Chondrocyte (in vitro differentiated cells): ENCODE data around the gene FXN. TPM values are rescaled to one million over a fixed set of nuclear protein-coding genes. Genes with fewer than 3 reads are reported as not detected.
A peak's percentile ranks its signal among the peaks of the same experiment; 100 is the strongest.

Experiments used
- DNase-seq: peaks from one replicate; pipeline ENCODE4 v3.0.0; 2021; ENCODE audit warnings: mixed read lengths, low spot score
- H3K27ac Mint-ChIP-seq: one replicate; pipeline ENCODE4 v1.8.0; 2021; ENCODE audit warnings: mild to moderate bottlenecking, moderate library complexity, mixed read lengths; ENCODE audit not compliant: unreplicated experiment
- H3K27me3 Mint-ChIP-seq: 2 replicates; pipeline ENCODE4 v1.8.0; 2021; ENCODE audit warnings: low read depth, mixed read lengths
- H3K36me3 Mint-ChIP-seq: 2 replicates; pipeline ENCODE4 v1.8.0; 2021; ENCODE audit warnings: low read depth, mixed read lengths
- H3K4me1 Mint-ChIP-seq: 2 replicates; pipeline ENCODE4 v1.8.0; 2021; ENCODE audit warnings: low read depth, mild to moderate bottlenecking, mixed read lengths
- H3K4me3 Mint-ChIP-seq: one replicate; pipeline ENCODE4 v1.8.0; 2021; ENCODE audit warnings: mild to moderate bottlenecking, moderate library complexity, mixed read lengths; ENCODE audit not compliant: unreplicated experiment
- H3K9me3 Mint-ChIP-seq: 2 replicates; pipeline ENCODE4 v1.8.0; 2021; ENCODE audit warnings: low read depth, mixed read lengths
- CTCF ChIP-seq: fragments of 200-600 bp; sonication (generic); IDR thresholded peaks from 2 replicates; pipeline ENCODE4 v1.5.0; 2021; ENCODE audit warnings: antibody characterized with exemption, mild to moderate bottlenecking, moderate library complexity
- total RNA-seq: library from RNA; stranded (reverse); gene quantifications from 3 replicates; pipeline ENCODE4 v1.2.1, GENCODE V29; 2021

The FXN gene
- total RNA-seq, 1 donor from 2014 or later, result 9.9 TPM

- no peak for DNase-seq
- TF ChIP-seq CTCF, result no peak
- Mint-ChIP-seq H3K4me1 (peaks cover 51% of the 10 kb centered on the region), H3K36me3 (no peaks in the 10 kb centered on the region), H3K9me3 (no peaks in the 10 kb centered on the region), H3K4me3 (no peak overlapping the region), H3K27me3 (no peaks in the 10 kb centered on the region), H3K27ac (peak overlapping the region; percentile 84)
Measured at GRCh38 chr9:69079186-69079585, 43.6 kb downstream of the FXN start.

GRCh38 chr9:69081261-69081660 lies 45.7 kb downstream of the FXN start:
- H3K36me3 Mint-ChIP-seq, result no peaks in the 10 kb centered on the region
- TF ChIP-seq CTCF, result no peak
- H3K27ac Mint-ChIP-seq, result peak overlapping the region; percentile 70
- no peak overlapping the region for H3K4me3 Mint-ChIP-seq
- no peak for DNase-seq
- H3K27me3 Mint-ChIP-seq, result no peaks in the 10 kb centered on the region
- H3K9me3 Mint-ChIP-seq, result no peaks in the 10 kb centered on the region
- peaks cover 60% of the 10 kb centered on the region for H3K4me1 Mint-ChIP-seq

- Mint-ChIP-seq H3K4me3 (no peak overlapping the region), H3K36me3 (no peaks in the 10 kb centered on the region), H3K4me1 (peaks cover 43% of the 10 kb centered on the region), H3K9me3 (no peaks in the 10 kb centered on the region), H3K27ac (no peak overlapping the region), H3K27me3 (no peaks in the 10 kb centered on the region)
- no peak for DNase-seq
- no peak for TF ChIP-seq CTCF
Measured at GRCh38 chr9:69083321-69083720, 47.8 kb downstream of the FXN start.

DNA sequence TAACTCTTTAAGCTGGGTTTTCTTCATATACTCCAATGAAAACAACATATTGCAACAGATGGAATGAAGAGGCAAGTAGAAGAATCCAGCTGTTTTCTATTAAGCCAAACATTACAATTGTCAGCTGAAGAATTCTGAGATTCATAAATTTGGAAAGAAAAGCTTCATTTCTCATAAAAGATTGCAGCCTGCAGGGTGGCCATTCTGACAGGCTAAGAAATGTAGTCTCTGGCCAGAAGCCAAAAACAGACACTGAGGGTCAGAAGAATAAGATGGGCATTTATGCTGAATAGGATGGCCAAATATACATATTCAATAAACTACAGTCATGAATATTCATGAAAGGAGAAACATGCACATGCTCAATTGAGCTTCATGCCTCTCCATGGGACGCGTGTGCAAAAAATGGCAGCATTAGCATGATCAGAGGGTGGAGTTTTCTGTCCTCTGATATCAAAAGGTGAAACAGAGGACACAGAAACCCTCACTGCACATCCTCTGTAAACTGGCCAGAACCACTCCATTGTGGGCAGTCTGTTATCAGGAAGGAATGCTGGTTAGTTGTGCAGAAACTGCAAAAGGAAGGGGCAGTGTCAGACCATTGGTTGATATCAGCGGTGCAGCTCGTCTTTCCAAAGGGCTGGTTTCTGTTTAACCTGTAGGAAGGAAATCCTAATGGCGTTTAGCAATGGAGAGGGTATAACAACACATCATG lies 50.2 kb downstream of the FXN start:
- no peak overlapping the region for H3K27ac Mint-ChIP-seq
- H3K36me3 Mint-ChIP-seq, result no peaks in the 10 kb centered on the region
- no peak for TF ChIP-seq CTCF
- no peaks in the 10 kb centered on the region for H3K27me3 Mint-ChIP-seq
- H3K4me3 Mint-ChIP-seq, result no peak overlapping the region
- peaks cover 26% of the 10 kb centered on the region for H3K4me1 Mint-ChIP-seq
- no peaks in the 10 kb centered on the region for H3K9me3 Mint-ChIP-seq
- DNase-seq, result no peak

DNA sequence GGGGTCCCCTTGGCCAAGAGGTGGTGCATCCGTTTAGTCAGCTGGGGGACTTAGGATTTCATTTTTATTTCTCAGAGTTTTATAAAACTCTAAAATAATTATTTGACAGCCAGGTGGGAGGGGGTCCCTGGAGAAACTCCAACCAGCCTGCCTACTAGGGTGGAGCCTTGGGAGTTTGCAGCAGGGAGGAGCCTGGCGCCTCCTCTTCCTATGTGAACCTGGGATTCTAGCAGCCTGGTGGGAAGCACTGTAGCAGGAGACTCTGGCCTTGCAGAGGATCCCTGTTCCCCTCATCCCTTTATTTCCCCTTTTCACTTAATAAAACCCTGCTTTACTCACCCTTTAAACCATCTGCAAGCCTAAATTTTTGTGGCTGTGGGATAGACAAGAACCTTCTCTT lies 50.8 kb downstream of the FXN start:
- Mint-ChIP-seq H3K27me3 (no peaks in the 10 kb centered on the region), H3K4me3 (no peak overlapping the region), H3K9me3 (no peaks in the 10 kb centered on the region), H3K36me3 (no peaks in the 10 kb centered on the region), H3K4me1 (peaks cover 20% of the 10 kb centered on the region), H3K27ac (no peak overlapping the region)
- no peak for DNase-seq
- TF ChIP-seq CTCF, result no peak
